ENCODE data around the gene PTER.

The PTER gene

DNA sequence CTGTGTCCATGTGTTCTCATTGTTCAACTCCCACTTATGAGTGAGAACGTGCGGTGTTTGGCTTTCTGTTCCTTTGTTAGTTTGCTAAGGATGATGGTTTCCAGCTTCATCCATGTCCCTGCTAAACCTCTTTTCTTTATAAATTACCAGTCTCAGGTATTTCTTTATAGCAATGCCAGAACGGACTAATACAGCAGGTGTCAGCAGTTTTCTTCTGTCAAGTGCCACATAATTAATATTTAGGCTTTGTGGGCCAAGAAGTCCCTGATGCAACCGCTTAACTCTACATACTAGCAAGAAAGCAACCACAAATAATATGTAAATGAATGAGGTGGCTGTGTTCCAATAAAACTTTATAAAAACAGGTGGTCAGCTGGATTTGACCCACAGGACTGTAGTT lies 111.2 kb downstream of the PTER start:
- Histone ChIP-seq H3K4me3 (ENCODE audit: low read depth, low read length) (no peak overlapping the region), H3K36me3 (no peaks in the 10 kb centered on the region), H3K27ac (no peak overlapping the region), H3K27me3 (ENCODE audit: insufficient read depth, low read depth, severe bottlenecking) (no peaks in the 10 kb centered on the region), H3K9me3 (ENCODE audit: severe bottlenecking) (no peaks in the 10 kb centered on the region)
- TF ChIP-seq, protein P1, sequence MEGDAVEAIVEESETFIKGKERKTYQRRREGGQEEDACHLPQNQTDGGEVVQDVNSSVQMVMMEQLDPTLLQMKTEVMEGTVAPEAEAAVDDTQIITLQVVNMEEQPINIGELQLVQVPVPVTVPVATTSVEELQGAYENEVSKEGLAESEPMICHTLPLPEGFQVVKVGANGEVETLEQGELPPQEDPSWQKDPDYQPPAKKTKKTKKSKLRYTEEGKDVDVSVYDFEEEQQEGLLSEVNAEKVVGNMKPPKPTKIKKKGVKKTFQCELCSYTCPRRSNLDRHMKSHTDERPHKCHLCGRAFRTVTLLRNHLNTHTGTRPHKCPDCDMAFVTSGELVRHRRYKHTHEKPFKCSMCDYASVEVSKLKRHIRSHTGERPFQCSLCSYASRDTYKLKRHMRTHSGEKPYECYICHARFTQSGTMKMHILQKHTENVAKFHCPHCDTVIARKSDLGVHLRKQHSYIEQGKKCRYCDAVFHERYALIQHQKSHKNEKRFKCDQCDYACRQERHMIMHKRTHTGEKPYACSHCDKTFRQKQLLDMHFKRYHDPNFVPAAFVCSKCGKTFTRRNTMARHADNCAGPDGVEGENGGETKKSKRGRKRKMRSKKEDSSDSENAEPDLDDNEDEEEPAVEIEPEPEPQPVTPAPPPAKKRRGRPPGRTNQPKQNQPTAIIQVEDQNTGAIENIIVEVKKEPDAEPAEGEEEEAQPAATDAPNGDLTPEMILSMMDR (IDR thresholded peaks at IDR 0.05; ENCODE audit: low read depth, low read length): no peak
- no peak for DNase-seq

DNA sequence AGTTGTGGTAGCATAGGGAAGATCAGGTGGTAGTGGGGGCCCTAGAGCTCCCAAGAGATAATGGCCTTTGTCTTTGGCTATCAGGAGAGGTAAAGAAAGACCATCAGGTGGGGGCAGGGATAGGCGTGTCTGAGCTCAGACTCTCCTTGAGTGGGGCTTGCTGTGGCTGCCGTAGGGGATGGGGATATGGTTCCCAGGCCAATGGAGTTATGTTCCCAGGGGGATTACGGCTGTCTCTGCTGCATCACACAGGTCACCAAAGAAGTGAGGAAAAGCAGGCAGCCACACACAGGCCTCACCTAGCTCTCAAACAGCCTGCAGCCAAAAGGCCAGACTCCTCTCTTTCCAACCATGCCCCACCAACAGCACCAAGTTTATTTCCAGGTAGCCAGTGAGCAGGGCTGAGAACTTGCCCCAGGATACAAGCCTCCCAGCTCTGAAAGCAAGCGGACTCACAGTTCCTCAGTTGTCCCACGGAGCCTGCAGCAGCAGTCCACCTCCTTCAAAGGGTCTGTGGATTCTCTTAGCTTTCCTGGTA lies 122.5 kb downstream of the PTER start:
- no peak overlapping the region for H3K27ac ChIP-seq
- no peak for DNase-seq
- H3K4me3 ChIP-seq (ENCODE audit: low read depth, low read length): no peak overlapping the region
- H3K36me3 ChIP-seq: no peaks in the 10 kb centered on the region
- TF ChIP-seq, protein P1 (IDR thresholded peaks at IDR 0.05; ENCODE audit: low read depth, low read length): no peak
- H3K9me3 ChIP-seq (ENCODE audit: severe bottlenecking): no peaks in the 10 kb centered on the region
- H3K27me3 ChIP-seq (ENCODE audit: insufficient read depth, low read depth, severe bottlenecking): no peaks in the 10 kb centered on the region

DNA sequence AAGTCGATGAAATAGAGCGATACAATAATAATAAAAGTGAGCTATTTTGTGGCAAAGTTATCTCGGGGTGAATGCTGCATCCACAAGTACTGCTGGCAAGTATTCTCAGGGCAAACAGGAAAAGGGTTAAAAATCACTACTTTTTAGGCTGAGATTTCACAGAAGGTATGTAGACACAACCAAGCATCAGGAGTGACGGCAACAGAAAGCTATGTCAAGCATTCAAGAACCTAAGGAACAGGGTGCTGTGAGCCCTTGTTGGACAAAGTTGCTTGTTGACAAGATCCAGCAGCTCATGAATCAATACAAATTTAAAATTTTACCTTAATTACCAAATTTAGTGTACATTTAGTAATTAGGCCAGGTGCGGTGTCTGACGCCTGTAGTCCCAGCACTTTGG lies 126.1 kb downstream of the PTER start:
- TF ChIP-seq, protein P1 (IDR thresholded peaks at IDR 0.05; ENCODE audit: low read depth, low read length): no peak
- no peak overlapping the region for H3K27ac ChIP-seq
- H3K9me3 ChIP-seq (ENCODE audit: severe bottlenecking): no peaks in the 10 kb centered on the region
- no peaks in the 10 kb centered on the region for H3K27me3 ChIP-seq (ENCODE audit: insufficient read depth, low read depth, severe bottlenecking)
- H3K36me3 ChIP-seq: no peaks in the 10 kb centered on the region
- H3K4me3 ChIP-seq (ENCODE audit: low read depth, low read length): no peak overlapping the region
- no peak for DNase-seq
